Sigmoid colon (tissue), 4 donors: Measurements from ENCODE around the gene BSG.

Experiments used
- CTCF ChIP-seq, 4 experiments: fragments of 450-650 bp in 3 of 4; fragments of 200-600 bp in 1 of 4; IDR thresholded peaks; one replicate each; pipeline ENCODE4 v1.5.1; 2016 to 2019; ENCODE audit warnings: antibody characterized with exemption in 4 of 4, mild to moderate bottlenecking in 3 of 4, moderate library complexity in 2 of 4
- EP300 ChIP-seq, 4 donors: sonication (generic); formaldehyde crosslinking; IDR thresholded peaks; one replicate each; pipeline ENCODE4 v1.6.1; 2017; ENCODE audit warnings: antibody characterized with exemption in 4 of 4
- POLR2A ChIP-seq, 2 donors: fragments of 450-650 bp; IDR thresholded peaks; one replicate each; pipeline ENCODE4 v1.6.1; 2016; ENCODE audit warnings: antibody characterized with exemption in 2 of 2, mild to moderate bottlenecking in 2 of 2, moderate library complexity in 2 of 2
- POLR2AphosphoS5 ChIP-seq, 4 donors: sonication (generic); formaldehyde crosslinking; IDR thresholded peaks; one replicate each; pipeline ENCODE4 v1.6.1; 2017; ENCODE audit warnings: antibody characterized with exemption in 4 of 4

GRCh38 chr19:532561-533363 lies 39.6 kb upstream of the BSG start:
- TF ChIP-seq POLR2A (IDR thresholded peaks at IDR 0.05) (no peak), CTCF (IDR thresholded peaks at IDR 0.05) (peak; percentile 43 to 49 (median 44)), POLR2AphosphoS5 (IDR thresholded peaks at IDR 0.05) (peak in 3 of 4 donors; percentile 39 to 55 (median 54)), EP300 (IDR thresholded peaks at IDR 0.05) (no peak)
